Measurements from ENCODE around the gene ATG16L2. TPM values are rescaled to one million over a fixed set of nuclear protein-coding genes. Genes with fewer than 3 reads are reported as not detected.
A peak's percentile ranks its signal among the peaks of the same experiment; 100 is the strongest.

ATG16L2 gene
- total and polyA plus RNA-seq, 9 of the 15 experiments (the other 6 are each of a cell fraction or from before 2014, with no cell fraction given): 0.18 to 11.2 (median 6.2) TPM

- H3K4me2 ChIP-seq (ENCODE audit: insufficient read depth, low read length): peak overlapping the region; percentile 80
- H3K9me3 ChIP-seq (replicated peaks; ENCODE audit: control insufficient read depth, insufficient read depth, low read depth, low read length): no peaks in the 10 kb centered on the region
- ATAC-seq: peak; percentile 86
- in situ Hi-C loops (cut with MboI) (no loop called here), intact Hi-C loops (cut with micrococcal nuclease) (loop anchor here (1.0 to 5.0 kb wide), 2 partner anchors 16 to 35 kb away; no protein-coding TSS in a partner anchor)
- peak; percentile 89 to 94 (median 91) for DNase-seq (ENCODE audit: extremely low read depth in 1 of 4, low spot score in 3 of 4)
- POLR2A ChIA-PET: interaction anchor here (0.6 to 4.0 kb wide), 14 partner anchors 9 to 1232 kb away, joined by 3 to 36 read pairs (median 5); partner anchors contain the start of genes ARAP1 and STARD10
- 13% methylated on average over 7 of the region's 7 CpGs for WGBS (ENCODE audit: insufficient coverage, low coverage, missing lambda C conversion rate)
- H3K4me1 ChIP-seq (replicated peaks in 1 of 2; ENCODE audit: control insufficient read depth in 2 of 2, insufficient read depth in 2 of 2, low read length in 2 of 2): peaks cover 74 to 83% of the 10 kb centered on the region in 2 experiments
- H3K27me3 ChIP-seq (ENCODE audit: control insufficient read depth in 2 of 2, insufficient read depth in 2 of 2, low read length in 2 of 2): no peaks in the 10 kb centered on the region
- peaks cover 6% of the 10 kb centered on the region; the same call in 2 of the 3 replicates for H3K36me3 ChIP-seq (ENCODE audit: control insufficient read depth, insufficient read depth, low read length)
- H2AFZ ChIP-seq (ENCODE audit: low read depth, low read length): peak overlapping the region; percentile 75
- peaks cover 7% of the 10 kb centered on the region for H3K9me1 ChIP-seq (ENCODE audit: control insufficient read depth, insufficient read depth, low read length)
- no TSS peak for BruUV-seq (replicated peaks)
- CTCF ChIA-PET (ENCODE audit: low intra/inter-chr PET ratio): no interaction called here
- H3K79me2 ChIP-seq (ENCODE audit: control insufficient read depth, insufficient read depth, low read length): peaks cover 11% of the 10 kb centered on the region; the same call in 2 of the 3 replicates
- H3K4me3 ChIP-seq: peak overlapping the region; percentile 4; the same call in 1 of the 2 replicates
- H3K9ac ChIP-seq (ENCODE audit: insufficient read depth in 1 of 2, low read depth in 2 of 2, low read length in 2 of 2): peak overlapping the region; percentile 79 to 87
- peak overlapping the region; percentile 94 for H3K27ac ChIP-seq (ENCODE audit: extremely low read depth, low read depth, low read length)
- H4K20me1 ChIP-seq (replicated peaks; ENCODE audit: control insufficient read depth, insufficient read depth, low read length): no peaks in the 10 kb centered on the region
- peak; percentile 48 for FAIRE-seq
- no peak for TF ChIP-seq FOXJ3 (CRISPR knock-in tag; IDR thresholded peaks at IDR 0.05)
- no peak for TF ChIP-seq ATF6 (CRISPR knock-in tag; IDR thresholded peaks at IDR 0.05)
- no peak for TF ChIP-seq ZHX1 (conservative IDR thresholded peaks at IDR 0.05; ENCODE audit: low read length)
- no peak for TF ChIP-seq HDAC6 (IDR thresholded peaks at IDR 0.05; ENCODE audit: low read depth, low read length)
- TF ChIP-seq ZNF764 (CRISPR knock-in tag; IDR thresholded peaks at IDR 0.05; ENCODE audit: low read depth): no peak
- TF ChIP-seq HNRNPLL (IDR thresholded peaks at IDR 0.05; ENCODE audit: low read depth, low read length, poor library complexity, severe bottlenecking): no peak
- no peak for TF ChIP-seq FOXJ2 (tag; IDR thresholded peaks at IDR 0.05)
- no peak for TF ChIP-seq GABPB2 (CRISPR knock-in tag; conservative IDR thresholded peaks at IDR 0.05)
- TF ChIP-seq TBL1XR1 (IDR thresholded peaks at IDR 0.05; ENCODE audit: low read length in 2 of 2): no peak
- no peak for TF ChIP-seq ZC3H4 (CRISPR knock-in tag; IDR thresholded peaks at IDR 0.05; ENCODE audit: borderline replicate concordance)
- 0 out of 2 replicates have a peak, but pooled peaks have one; percentile 27 for TF ChIP-seq E2F3 (CRISPR knock-in tag; IDR thresholded peaks at IDR 0.05)
- TF ChIP-seq ZNF23 (CRISPR knock-in tag; IDR thresholded peaks at IDR 0.05): no peak
- no peak for TF ChIP-seq C11orf30 (IDR thresholded peaks at IDR 0.05; ENCODE audit: low read depth)
These were observed 37.1 kb upstream of the ATG16L2 start for GRCh38 chr11:72776844-72777754.

Measured in K562 (cell line).